Measurements from ENCODE around the gene CEP104.

Gene CEP104

GRCh38 chr1:3856923-3857790 is at the start of gene CEP104, which contains the start of gene DFFB:
Gene CEP104, minus strand, starts transcription at chr1:3857211. Its CDS starts 4,804 bp downstream, at chr1:3852407.
Gene DFFB, plus strand, starts transcription at chr1:3857476. Its CDS starts 128 bp downstream, at chr1:3857604.
- DNase-seq, result peak; percentile 78

GRCh38 chr1:3906672-3907020 is 49.6 kb upstream of the CEP104 start:
- no peak for DNase-seq

GRCh38 chr1:3905953-3906671 is 49.1 kb upstream of the CEP104 start:
- peak; percentile 40 for DNase-seq

- DNase-seq, result peak; percentile 49
Measured at GRCh38 chr1:3905266-3905952, 48.4 kb upstream of the CEP104 start.

GRCh38 chr1:3904843-3905185 is 47.8 kb upstream of the CEP104 start:
- DNase-seq, result no peak

GRCh38 chr1:3904006-3904842 is 47.2 kb upstream of the CEP104 start:
- no peak for DNase-seq

GRCh38 chr1:3903141-3904005 is 46.4 kb upstream of the CEP104 start:
- no peak for DNase-seq

GRCh38 chr1:3902571-3903091 is 45.6 kb upstream of the CEP104 start:
- no peak for DNase-seq

- DNase-seq, result no peak
Measured at GRCh38 chr1:3902111-3902511, 45.1 kb upstream of the CEP104 start.

GRCh38 chr1:3900969-3901529 is 44.0 kb upstream of the CEP104 start:
- peak; percentile 92 for DNase-seq

- peak; percentile 98 for DNase-seq
Measured at GRCh38 chr1:3900150-3900968, 43.3 kb upstream of the CEP104 start, which contains the start of gene C1orf174. Gene C1orf174, minus strand, starts transcription at chr1:3900272. Its CDS starts 86 bp downstream, at chr1:3900186.

- no peak for DNase-seq
Measured at GRCh38 chr1:3899754-3900149, 42.7 kb upstream of the CEP104 start.

- DNase-seq, result peak; percentile 9
Measured at GRCh38 chr1:3898994-3899753, 42.2 kb upstream of the CEP104 start.

- no peak for DNase-seq
Measured at GRCh38 chr1:3898475-3898735, 41.4 kb upstream of the CEP104 start.

- DNase-seq, result peak; percentile 53
Measured at GRCh38 chr1:3896396-3897000, 39.5 kb upstream of the CEP104 start.

GRCh38 chr1:3895951-3896325 is 38.9 kb upstream of the CEP104 start:
- no peak for DNase-seq

- no peak for DNase-seq
Measured at GRCh38 chr1:3895279-3895950, 38.4 kb upstream of the CEP104 start.

- DNase-seq, result no peak
Measured at GRCh38 chr1:3894626-3895278, 37.7 kb upstream of the CEP104 start.
